CD4-positive, alpha-beta T cell treated with Interferon alpha-2 for 1 hour (primary cell): Measurements from ENCODE around the gene RWDD4.

ENCODE experiments used
- DNase-seq, 2 donors: peaks; one replicate each; pipeline ENCODE4 v3.0.0-alpha.2; 2020 to 2022

Gene RWDD4

GRCh38 chr4:183659029-183659871 is at the start of gene RWDD4, which contains the start of gene TRAPPC11:
Gene RWDD4, minus strand, starts transcription at chr4:183659185. Its CDS starts 233 bp downstream, at chr4:183658952.
Gene TRAPPC11, plus strand, starts transcription at chr4:183659293. Its CDS starts 4,575 bp downstream, at chr4:183663868.
- DNase-seq = peak; percentile 96 to 97

DNA sequence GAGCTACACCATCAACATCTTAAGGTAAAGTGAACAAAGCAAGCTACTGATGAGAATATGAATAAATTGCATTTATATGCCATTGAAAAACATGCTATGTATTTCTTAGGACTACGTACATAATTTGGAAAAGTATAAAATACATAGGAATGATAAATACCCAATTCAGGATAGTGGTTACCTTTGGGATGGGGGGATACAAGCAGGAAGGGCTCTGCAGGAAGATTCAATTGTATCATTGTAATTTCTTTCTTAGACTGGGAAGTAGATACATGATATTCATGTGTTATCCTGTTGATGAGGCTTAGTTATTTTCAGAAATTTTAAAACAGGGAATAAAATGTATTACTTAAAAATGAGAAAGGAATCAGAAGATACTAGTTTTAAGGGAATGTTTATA is 43.5 kb upstream of the RWDD4 start:
- no peak for DNase-seq

- no peak for DNase-seq
Observed at GRCh38 chr4:183700407-183700806, 41.4 kb upstream of the RWDD4 start.

DNA sequence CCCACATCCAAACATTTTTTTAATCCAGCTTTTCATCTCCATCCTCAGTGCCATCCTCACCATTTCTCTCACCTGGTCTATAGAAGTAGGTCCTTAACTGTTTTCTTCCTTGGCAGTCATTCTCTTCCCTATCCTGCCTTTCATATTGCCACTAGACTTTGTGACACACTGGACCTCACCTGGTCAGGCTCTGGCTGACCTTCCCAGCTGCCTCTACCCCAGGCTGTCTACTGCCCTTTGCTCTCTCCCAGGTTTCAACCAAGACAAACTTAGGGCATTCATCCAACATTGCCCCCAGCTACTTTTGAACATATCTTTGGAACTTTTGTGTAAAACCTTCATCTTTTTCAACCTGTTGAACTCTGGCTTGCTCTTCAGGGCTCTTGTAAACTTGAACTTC is 39.9 kb upstream of the RWDD4 start:
- DNase-seq = no peak

DNA sequence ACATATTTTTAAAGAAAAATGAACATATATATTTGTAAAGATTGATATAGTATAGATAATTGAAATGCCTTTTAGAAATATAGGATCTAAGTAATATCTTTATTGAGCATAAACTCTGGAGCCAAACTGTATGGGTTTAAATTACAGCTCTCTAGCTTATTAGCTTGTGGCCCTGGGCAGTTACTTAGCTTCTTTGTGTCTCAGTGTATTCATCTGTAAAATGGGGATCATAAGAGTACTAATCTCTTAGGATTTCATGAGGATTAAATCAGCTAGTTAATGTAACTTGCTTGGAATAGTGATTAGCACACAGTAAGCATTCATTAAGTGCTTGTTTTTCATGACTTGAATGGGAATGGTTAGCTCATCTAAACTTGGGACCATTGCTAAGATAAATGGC is 32.9 kb upstream of the RWDD4 start:
- DNase-seq = no peak

DNA sequence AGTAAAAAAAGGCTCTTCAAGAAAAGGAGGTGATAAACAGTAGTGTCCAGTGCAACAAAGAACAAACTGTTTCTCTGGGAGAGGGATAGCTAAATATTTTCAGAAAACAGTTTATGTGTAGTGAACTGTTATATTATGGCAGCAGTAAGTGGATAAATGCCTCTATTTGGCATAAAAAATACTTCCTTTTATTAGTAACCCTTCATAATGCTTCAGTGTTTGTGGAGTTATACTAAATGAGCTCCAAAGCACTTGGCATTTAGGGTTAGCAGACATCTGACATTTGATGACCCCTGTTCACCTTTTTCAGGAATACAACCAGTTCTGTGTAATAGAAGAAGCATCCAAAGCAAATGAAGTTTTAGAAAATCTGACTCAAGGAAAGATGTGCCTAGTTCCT is 32.0 kb upstream of the RWDD4 start:
- no peak for DNase-seq

DNA sequence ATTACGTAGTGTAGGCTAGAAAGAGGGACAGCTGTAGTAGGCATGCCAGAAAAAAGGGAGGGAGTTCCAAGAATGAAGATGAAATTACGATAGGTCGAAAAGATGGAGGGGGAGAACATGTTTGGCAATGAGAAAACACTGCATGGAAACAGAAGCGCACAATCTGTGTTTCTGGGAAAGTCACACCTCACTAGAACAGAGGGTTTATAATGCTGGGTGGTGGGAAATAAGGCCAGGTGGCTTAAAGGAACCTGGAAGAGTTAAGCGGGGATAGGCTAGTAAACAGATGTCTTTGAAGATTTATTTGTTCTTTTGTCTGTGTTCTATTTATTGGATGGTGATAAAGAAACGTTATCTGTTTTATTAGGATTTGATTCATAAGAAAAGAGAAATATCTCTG is 29.2 kb upstream of the RWDD4 start:
- no peak for DNase-seq

DNA sequence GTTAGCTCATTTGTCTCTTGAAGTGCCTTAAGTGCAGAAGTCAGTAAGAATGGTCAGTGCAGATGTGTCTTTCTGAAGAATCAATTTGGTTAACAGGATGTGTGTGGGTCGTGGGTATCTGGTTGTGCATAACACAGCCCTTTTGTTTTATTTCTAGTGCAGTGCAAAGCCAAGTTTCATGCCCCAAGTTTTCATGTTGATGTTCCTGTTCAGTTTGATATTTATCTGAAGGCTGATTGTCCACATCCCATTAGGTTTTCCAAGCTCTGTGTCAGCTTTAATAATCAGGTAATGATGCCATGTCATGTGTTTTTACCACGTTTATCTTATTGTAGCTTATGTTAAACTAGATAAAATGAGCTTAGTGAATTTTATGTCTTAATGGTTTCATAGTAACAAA is 27.5 kb upstream of the RWDD4 start:
- DNase-seq = no peak

- DNase-seq = no peak
Observed at GRCh38 chr4:183681119-183681518, 22.1 kb upstream of the RWDD4 start.

DNA sequence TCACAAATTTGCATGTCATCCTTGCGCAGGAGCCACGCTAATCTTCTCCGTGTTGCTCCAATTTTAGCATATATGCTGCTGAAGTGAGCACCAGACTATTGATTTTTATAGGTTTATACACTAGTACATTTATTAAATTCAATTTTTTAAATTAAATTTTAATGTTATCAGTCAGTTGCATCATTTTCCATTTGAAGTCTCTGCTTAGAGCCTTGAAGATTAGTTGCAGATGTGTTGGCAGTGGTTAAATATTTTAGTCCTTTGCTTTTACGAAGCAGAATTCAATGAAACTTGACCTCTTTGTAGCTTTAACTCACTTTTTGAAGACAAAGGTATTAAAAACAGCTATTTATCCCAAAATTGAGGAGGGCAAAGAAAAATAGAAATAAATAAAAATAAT is 16.6 kb upstream of the RWDD4 start:
- DNase-seq = no peak

GRCh38 chr4:183674153-183674552 is 15.2 kb upstream of the RWDD4 start:
- no peak for DNase-seq

DNA sequence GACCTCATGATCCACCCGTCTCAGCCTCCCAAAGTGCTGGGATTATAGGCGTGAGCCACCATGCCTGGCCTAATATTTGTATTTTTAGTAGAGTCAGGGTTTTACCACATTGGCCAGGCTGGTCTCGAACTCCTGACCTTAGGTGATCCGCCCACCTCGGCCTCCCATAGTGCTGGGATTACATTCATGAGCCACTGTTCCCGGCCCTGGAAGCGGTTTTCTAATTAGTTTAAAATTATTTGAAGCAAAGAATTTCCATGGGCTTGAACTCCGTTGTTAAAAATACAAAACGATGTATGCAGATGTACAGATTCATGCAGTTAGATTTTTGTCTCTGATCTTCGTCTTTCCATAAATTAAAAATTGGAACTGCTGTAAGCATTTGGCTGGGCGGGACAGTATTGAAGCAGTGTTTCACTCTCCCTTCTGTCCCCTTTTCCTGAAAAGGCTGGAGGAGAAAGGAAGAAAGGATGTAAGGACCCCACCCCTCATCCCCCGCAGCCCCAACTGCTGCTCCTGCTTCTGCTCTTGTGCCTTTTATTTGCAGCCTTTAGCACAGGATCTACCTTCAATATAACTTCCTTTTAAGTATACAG is 12.1 kb upstream of the RWDD4 start:
- no peak for DNase-seq

GRCh38 chr4:183670251-183670650 is 11.3 kb upstream of the RWDD4 start:
- DNase-seq = no peak

GRCh38 chr4:183666088-183666487 is 7.1 kb upstream of the RWDD4 start:
- DNase-seq = no peak

- peak in 1 of 2 donors; percentile 5 for DNase-seq
Observed at GRCh38 chr4:183659872-183660242, 872 bp upstream of the RWDD4 start.

GRCh38 chr4:183658362-183659028 is 490 bp downstream of the RWDD4 start:
- no peak for DNase-seq

DNA sequence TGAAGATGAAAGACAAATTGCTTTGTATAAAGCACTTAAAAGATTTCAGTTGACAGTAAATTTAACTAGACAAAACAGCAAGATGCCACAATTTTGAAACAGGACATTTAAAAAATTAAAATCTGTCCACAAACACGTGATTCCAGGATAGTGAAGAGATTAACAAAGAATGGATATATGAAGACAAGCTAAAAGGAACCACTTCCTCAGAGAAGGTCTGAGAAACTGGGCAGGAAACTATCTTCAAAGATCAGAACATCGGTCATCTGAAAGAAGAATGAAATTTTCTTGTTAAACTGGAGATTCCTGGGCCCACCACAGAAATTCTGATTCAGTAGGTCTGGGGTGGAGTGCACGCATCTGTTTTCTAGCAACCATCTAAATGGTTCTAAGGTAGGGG is 1.4 kb downstream of the RWDD4 start:
- DNase-seq = no peak

- DNase-seq = no peak
Observed at GRCh38 chr4:183645326-183645725, 13.7 kb downstream of the RWDD4 start.

DNA sequence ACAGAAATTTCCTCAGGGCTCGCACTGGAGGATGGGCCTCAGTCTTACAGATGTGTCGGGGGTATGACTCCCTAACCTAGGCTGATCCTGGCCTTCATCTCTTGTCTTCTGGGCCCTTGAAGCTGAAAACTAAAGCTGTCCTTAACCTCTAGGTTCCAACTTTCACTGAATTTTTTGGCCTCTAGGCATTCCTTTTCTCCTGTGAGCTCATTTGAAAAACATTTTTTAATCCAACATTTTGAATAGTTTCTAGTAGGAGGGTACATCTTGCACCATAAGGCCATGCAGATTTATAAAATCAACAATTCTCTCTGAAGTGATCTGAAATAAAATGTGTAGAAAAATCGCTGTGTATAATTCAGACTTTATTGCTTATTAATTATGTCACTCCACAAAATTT is 19.7 kb downstream of the RWDD4 start:
- no peak for DNase-seq

- no peak for DNase-seq
Observed at GRCh38 chr4:183638436-183638835, 20.5 kb downstream of the RWDD4 start.

DNA sequence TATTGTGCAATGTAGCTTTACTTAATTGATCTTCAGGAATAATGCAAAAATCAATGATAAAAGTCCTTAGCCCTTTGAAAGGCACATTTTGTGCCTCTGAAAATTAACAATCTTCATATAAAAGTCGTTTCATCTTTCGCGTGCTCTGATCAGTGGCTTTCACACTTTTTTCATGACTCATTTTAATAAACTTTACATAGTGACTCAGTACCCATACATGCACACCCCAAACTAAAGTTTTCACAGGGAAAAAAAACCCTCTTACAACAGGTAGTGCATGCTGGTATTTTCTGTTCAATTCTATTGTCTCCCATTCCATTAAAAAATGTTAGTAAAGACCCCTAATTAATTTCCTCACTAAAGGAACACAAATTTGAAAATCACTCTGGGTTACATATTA is 21.5 kb downstream of the RWDD4 start:
- DNase-seq = no peak

DNA sequence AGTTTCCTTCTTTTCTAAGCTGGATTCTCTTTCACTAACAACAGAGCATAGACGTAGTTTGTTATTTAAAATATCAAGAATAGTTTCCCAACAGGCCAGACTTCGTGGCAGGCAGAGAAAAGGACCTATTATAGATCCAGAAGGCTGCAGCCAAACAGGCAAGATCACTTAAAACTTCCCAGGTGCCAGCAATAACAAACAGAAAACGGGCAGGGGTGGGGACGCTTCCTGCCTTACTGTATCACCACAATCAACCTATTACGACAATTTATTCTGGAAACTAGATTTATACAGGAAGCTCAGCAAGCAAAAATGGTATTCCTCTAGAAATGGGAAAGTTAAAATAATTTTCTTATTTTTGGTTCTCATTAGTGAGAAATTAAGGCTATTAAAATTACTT is 22.1 kb downstream of the RWDD4 start:
- no peak for DNase-seq

DNA sequence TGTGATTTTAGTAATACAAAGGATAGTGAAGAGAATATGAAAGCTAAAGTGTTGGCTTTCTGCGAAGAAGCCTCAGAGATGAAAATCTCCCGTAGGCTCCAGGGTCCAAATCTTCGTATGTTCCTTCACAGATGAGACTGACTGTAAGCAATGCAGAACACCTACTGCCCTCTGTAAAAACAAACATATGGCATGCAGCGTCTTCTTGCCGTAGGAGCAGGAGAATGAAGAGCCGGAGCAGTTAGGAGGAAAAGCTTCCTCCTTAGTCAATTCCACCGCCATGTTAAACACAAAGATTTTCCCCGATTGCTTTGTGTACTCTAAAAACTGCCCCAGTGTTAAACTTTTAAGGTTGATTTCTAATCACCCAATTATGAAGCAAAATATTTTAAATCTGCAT is 22.5 kb downstream of the RWDD4 start:
- no peak for DNase-seq

DNA sequence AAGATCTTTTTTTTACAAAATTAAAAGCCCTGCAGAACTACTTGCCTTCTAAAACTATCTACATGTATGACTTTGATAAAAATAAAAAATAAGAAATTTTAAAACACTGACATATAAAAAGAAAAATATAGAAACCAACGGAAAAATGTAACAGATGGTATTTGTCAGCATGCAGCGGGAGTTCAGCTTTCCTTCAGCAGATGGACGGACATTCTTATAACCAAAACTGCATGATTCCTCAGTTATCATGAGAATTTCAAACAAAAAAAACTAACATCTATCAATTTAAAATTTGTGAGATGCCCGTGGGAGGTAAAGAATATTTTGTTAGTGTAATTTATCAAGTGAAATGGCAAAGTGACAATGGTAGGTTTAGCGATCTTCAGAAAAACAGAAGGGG is 23.2 kb downstream of the RWDD4 start:
- DNase-seq = no peak
